Stimulated activated CD8-positive, alpha-beta memory T cell treated with anti-CD3 and anti-CD28 coated beads, Interleukin-15, amount 100 ng/mL, for 4 hours (primary cell): ENCODE measurements around the gene CACNA2D4.
A peak's percentile ranks its signal among the peaks of the same experiment; 100 is the strongest.
"Not testable (repeated sequence)": the region's sequence is repeated elsewhere in the genome, so short reads cannot be mapped to it uniquely, and the experiment has no call there.

Experiments used
- DNase-seq, 2 donors: peaks; one replicate each; pipeline ENCODE4 v3.0.0-alpha.2; 2020; ENCODE audit warnings: low read depth in 2 of 2

The CACNA2D4 gene, protein sequence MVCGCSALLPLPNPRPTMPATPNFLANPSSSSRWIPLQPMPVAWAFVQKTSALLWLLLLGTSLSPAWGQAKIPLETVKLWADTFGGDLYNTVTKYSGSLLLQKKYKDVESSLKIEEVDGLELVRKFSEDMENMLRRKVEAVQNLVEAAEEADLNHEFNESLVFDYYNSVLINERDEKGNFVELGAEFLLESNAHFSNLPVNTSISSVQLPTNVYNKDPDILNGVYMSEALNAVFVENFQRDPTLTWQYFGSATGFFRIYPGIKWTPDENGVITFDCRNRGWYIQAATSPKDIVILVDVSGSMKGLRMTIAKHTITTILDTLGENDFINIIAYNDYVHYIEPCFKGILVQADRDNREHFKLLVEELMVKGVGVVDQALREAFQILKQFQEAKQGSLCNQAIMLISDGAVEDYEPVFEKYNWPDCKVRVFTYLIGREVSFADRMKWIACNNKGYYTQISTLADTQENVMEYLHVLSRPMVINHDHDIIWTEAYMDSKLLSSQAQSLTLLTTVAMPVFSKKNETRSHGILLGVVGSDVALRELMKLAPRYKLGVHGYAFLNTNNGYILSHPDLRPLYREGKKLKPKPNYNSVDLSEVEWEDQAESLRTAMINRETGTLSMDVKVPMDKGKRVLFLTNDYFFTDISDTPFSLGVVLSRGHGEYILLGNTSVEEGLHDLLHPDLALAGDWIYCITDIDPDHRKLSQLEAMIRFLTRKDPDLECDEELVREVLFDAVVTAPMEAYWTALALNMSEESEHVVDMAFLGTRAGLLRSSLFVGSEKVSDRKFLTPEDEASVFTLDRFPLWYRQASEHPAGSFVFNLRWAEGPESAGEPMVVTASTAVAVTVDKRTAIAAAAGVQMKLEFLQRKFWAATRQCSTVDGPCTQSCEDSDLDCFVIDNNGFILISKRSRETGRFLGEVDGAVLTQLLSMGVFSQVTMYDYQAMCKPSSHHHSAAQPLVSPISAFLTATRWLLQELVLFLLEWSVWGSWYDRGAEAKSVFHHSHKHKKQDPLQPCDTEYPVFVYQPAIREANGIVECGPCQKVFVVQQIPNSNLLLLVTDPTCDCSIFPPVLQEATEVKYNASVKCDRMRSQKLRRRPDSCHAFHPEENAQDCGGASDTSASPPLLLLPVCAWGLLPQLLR

DNA sequence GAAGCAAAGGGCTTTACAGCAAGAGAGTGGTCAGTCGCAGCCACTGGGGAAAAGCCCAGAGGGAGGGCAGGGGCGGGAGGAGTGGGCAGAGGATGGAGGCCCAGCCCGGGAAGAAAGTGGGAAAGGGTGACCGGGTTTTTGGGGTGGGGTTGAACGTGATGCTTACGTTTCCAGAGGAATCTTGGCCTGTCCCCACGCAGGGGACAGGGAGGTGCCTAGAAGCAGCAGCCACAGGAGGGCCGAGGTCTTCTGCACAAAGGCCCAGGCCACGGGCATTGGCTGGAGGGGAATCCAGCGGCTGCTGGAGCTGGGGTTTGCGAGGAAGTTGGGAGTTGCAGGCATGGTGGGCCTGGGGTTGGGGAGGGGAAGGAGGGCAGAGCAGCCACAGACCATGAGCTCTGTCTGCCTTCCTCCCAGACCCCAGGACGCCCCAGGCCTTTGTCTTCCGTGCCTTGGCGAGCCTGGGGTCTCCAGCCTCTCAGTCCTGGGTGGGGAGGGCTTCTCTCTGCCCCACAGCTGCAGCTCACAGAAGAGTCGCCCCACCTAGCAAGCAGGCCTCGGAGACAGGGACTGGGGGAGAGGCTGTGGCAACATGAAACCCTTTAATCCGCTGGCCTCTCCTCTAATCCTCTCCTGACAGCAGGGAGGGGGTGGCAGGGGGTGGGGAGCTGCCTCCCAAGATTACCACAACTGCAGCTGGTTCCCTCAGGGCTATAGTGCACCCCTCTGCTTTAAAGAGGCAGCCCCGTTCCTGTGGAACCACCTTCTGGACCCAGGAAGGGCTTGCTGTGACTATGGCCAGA is at the start of gene CACNA2D4:
CACNA2D4 (minus strand) TSS at position 572 of the 803 bp plus-strand sequence; CDS start at position 393, 179 bp downstream.
- no peak for DNase-seq

DNA sequence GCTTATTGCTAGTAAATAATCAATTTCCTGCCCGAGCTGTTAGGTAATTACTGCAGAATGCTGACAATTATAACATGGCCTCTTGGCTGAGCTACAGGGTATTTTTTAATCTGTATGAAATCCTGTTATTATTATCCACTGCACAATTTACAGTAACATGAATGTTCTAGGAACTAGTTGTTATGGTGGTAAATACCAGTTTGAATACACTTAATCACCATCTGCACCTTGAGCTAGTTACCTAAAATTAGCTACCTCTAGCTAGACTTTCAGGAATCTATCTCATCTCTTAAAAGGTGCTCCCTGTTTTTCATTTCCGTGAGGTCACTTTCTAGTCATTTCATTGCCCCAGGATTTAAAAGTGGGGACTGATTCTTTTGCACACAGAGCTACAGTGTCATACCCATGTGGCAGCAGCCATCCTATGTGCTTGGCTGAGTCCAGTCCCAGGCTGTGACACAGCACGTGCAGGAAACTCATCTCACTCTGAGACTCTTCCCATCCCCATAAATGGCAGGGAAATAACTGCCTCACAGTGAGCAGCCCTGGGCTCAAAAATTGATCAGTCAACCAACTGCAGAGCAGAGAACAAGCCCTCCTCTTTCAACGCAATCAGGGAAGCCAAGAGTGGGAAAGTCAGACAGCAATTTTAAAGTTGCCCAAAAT is 48.2 kb upstream of the CACNA2D4 start:
- DNase-seq: no peak

GRCh38 chr12:1965916-1966315 is 47.5 kb upstream of the CACNA2D4 start:
- no peak for DNase-seq

GRCh38 chr12:1962051-1963020 is 43.9 kb upstream of the CACNA2D4 start:
- no peak for DNase-seq

GRCh38 chr12:1956716-1957115 is 38.3 kb upstream of the CACNA2D4 start:
- no peak for DNase-seq

GRCh38 chr12:1949771-1950470 is 31.5 kb upstream of the CACNA2D4 start:
- DNase-seq: no peak

DNA sequence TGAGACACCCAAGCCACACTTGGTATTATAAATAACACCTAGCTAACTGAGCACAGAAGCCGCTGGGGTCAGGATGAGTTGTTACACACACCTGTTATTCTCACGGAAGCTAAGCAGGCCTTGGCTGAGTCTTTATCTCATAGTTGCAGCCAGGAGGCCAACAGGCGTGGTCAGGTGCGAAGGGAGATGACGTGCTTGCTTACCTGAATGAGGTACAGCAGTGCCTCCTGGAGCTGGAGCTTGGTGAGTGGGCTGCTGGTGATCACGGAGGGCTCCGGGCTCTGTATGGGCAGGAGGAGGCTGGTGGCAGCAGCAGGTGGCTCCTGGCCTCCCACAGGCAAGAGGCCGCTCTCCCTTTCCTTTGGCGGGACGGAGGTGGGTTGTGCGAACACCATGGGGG is 30.4 kb upstream of the CACNA2D4 start:
- DNase-seq: no peak

DNA sequence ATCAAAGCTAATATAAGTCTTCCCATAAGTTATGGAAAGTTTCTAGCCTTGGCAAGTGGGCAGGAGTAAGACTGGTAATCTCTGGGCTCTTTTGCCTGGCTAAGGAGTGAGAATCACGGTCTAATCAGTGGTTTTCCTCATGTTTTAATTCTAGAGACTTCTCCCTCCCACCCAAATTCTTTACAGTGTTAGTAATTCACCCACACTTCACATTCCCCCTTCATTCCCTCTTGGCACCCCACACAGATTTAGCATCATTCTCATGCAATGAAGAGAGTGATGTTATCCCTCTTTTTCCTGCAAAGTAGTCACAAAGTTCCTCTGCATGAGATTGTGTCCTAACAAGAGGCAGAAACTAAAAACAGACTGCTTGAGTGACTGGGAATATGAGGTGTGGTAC is 28.6 kb upstream of the CACNA2D4 start:
- DNase-seq: no peak

GRCh38 chr12:1946296-1946695 is 27.8 kb upstream of the CACNA2D4 start:
- no peak for DNase-seq

DNA sequence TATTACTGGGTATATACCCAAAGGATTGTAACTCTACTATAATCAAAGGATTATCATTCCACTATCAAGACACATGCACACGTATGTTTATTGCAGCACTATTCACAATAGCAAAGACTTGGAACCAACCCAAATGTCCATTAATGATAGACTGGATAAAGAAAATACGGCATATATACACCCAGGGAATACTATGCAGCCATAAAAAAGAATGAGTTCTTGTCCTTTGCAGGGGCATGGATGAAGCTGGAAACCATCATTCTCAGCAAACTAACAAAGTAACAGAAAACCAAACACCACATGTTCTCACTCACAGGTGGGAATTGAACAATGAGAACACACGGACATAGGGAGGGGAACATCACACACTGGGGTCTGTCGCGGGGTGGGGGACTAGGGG is 27.1 kb upstream of the CACNA2D4 start:
- DNase-seq: not testable (repeated sequence)

DNA sequence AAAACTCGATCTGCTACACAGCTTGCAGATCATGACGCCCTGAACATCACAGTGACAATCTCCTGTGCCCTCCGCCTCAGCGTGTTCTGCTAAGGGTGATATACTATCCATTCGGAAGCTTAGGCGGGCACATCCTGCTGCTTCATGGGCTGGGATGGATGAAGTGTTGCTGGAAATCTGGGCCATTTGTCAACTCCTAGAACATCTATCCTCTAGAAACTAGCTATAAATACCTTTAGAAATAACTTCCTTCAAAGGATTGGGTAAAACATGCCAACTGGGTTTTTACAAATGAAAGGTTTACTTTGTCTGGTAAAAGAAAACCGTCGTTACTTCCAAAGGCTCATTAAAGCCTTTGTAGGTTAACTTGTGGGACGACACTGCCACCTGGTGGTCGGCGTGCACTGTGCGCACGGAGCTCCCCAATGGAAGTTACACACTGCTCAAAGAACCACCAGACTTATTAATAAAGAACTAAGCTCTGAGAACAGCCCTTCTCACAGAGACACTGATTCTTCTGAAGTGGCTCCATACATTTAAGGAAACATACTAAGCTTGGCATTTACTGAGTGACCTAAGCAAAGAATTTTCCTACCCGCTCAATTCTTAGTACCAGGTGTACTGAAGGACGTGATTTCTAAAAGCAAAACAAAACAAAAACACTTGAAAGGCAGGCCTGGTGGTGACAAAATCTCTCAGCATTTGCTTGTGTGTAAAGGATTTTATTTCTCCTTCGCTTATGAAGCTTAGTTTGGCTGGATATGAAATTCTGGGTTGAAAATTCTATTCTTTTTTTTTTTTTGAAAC is 21.6 kb upstream of the CACNA2D4 start:
- peak; percentile 68 to 73 for DNase-seq

DNA sequence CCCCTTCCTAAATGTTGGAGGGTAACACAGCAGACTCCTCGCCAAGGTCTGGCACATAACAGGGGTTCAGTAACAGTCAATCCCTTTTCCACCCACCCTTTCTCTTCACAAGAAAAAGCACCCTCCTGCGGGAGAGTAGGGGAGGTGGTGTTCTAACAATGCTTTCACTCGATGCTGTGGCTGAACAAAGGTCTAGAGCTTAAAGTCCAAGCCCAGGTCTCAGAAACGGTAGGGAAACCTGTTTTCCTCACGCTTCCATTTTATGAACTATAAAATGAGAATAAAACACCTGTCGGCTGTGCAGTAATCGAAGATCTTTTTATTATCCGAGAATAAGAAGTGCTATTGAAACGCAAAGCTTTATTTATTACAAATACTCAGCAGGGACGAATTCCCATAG is 20.9 kb upstream of the CACNA2D4 start:
- no peak for DNase-seq

DNA sequence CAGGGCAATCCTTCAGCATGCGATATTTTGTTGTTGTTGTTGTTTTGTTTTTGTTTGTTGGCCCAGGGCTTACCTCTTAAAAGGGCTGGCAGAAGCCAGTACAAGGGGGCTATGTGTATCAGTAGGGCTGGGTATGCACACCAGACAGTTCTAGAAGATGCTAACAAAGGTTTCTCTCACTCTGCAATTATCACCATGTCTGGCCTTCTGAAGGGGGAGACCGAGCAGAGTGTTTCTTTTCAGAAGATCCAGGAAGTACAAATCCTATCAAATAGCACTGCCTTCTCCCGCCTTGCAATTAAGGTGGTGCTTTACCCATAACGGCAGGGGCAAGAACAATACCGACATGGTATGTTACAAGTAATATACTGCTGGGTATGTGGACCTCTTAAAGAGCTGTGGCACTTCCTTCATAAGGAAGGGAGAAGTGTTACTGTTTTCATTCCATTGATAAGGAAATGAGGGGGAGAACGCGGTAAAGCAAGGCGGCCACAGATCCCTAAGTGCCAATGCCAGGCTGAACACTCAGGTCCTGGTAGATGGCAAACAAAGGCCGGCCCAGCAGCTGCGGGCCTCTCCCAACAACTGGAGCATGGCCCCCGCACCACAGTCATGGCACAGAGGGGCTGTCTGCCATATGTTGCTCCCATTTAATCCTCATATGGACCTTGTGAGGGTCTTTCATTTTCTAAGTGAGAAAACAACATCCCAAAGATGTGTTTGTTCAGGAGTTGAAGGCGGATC is 19.2 kb upstream of the CACNA2D4 start:
- no peak for DNase-seq

DNA sequence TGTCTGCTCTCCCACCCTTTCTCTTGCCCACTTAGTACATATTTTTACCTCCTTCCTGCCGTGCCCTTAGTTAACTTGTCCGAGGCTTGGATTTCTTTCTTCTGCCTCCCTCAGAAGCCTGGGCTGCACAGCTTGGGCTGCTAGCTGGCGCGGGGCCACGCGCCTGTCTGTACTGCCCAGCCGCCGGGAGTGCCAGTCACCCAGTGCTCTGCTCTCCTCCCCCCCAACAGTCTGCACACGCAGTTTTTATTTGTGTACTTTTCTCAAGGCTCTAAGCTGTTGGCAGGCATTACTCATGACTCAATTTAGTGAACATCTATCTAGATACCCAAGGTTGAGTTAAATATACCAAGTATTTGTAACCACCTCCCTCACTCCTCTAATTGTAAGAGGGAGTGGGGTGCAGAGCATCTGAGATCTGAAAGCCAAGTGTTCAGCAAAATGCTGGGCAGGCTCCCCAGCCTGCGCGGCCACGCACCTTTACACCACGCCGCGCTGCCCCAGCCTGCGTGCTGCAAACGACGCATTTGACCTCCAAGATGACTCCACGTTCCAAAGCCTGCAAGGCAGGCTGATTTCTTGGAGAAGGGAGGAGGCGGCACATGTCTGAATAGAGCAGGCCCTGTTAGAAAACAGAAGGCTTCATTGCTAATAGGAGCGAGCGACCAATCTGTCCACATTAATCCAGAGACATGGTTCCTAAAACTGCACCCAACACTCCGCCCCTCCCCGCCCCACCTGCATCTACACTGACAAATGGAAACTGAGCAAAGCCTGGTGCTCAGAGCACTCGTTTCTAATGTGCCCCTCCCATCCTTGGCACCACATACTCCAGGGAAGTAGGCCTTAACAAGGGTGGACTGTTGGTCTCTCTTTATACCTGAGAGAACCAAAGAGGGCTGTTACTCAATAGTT is 18.2 kb upstream of the CACNA2D4 start:
- DNase-seq: no peak

DNA sequence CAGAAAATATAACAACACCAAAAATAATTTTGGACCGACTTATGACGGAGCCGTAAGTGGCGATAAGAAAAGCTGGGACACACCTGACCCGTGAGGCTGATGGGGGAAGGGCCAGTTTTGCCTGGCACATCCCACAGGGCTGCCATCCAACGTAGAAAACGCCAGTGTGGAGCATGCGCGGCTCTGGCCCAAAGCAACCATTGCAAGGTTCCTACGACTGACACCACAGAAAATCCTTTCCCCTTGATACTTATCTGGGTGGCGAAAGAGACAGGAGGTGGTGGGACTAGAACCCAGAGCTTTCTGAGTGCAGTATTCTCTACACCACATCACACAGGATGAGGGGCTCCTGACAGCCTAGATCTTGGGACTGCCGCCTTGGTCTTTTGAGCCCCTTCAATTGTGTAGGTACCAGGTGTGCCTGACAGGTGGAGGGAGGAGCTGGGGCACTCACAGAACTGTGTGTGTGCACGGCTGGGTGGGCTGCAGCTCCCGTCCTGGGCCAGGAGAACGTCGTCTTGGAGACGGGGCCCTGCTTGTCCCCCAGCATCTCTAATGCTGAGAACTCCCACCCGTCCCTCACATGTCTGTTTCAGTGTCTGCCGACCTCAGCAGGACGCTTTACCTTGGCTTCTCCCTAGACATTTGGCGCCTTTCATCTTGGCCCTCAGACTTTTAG is 17.4 kb upstream of the CACNA2D4 start:
- DNase-seq: no peak

GRCh38 chr12:1935242-1935641 is 16.8 kb upstream of the CACNA2D4 start:
- DNase-seq: no peak
